ENCODE measurements around the gene TUBB8.

- TF ChIP-seq EZH2 (IDR thresholded peaks at IDR 0.05; ENCODE audit: borderline replicate concordance) (no peak), CTCF (IDR thresholded peaks at IDR 0.05; ENCODE audit: poor library complexity) (no peak)
Measured at GRCh38 chr10:83930-84530, 34.9 kb upstream of the TUBB8 start.
